HCT116 (cell line): Measurements from ENCODE around the gene PRR14.

Experiments
- ATF3 ChIP-seq: IDR thresholded peaks from 2 replicates; pipeline ENCODE4 v1.6.1; 2012
- CBX3 ChIP-seq: IDR thresholded peaks from 2 replicates; pipeline ENCODE4 v1.6.1; 2012; ENCODE audit warnings: low read depth
- CTCF ChIP-seq, 3 experiments: fragments of 200-600 bp in 1 of 3; sonication (generic) in 1 of 3; IDR thresholded peaks in 2 of 3; conservative IDR thresholded peaks in 1 of 3; 2 replicates each; pipeline ENCODE4 v1.5.1; 2012 to 2017; ENCODE audit warnings: low read depth in 2 of 3, low read length in 2 of 3, antibody characterized with exemption in 1 of 3, borderline replicate concordance in 1 of 3, control low read depth in 1 of 3, mild to moderate bottlenecking in 1 of 3, mixed read lengths in 1 of 3, mixed run types in 1 of 3, moderate library complexity in 1 of 3; ENCODE audit not compliant: insufficient read depth in 1 of 3
- ELF1 ChIP-seq: IDR thresholded peaks from 2 replicates; pipeline ENCODE4 v1.6.1; 2012; ENCODE audit warnings: low read depth, borderline replicate concordance
- EZH2 ChIP-seq: fragments of 200-600 bp; sonication (generic); IDR thresholded peaks from 2 replicates; pipeline ENCODE4 v1.6.1; 2017; ENCODE audit warnings: antibody characterized with exemption, mixed run types
- FOSL1 ChIP-seq: IDR thresholded peaks from 2 replicates; pipeline ENCODE4 v1.6.1; 2012; ENCODE audit warnings: low read depth
- POLR2A ChIP-seq: IDR thresholded peaks from 2 replicates; pipeline ENCODE4 v1.7.0; 2011; ENCODE audit warnings: borderline replicate concordance; ENCODE audit not compliant: insufficient read depth, insufficient read length; ENCODE audit errors: extremely low read depth
- POLR2AphosphoS5 ChIP-seq: IDR thresholded peaks from 2 replicates; pipeline ENCODE4 v1.6.1; 2011; ENCODE audit warnings: mild to moderate bottlenecking, low read depth, low read length, moderate library complexity
- RAD21 ChIP-seq: IDR thresholded peaks from 2 replicates; pipeline ENCODE4 v1.6.1; 2012; ENCODE audit warnings: low read depth, mild to moderate bottlenecking
- REST ChIP-seq: IDR thresholded peaks from 2 replicates; pipeline ENCODE4 v1.6.1; 2012; ENCODE audit warnings: low read depth
- SIN3A ChIP-seq: IDR thresholded peaks from 2 replicates; pipeline ENCODE4 v1.6.1; 2012; ENCODE audit warnings: low read depth
- TCF7L2 ChIP-seq: IDR thresholded peaks from 2 replicates; pipeline ENCODE4 v1.7.0; 2011; ENCODE audit warnings: borderline replicate concordance, inconsistent platforms; ENCODE audit not compliant: insufficient read depth, insufficient read length; ENCODE audit errors: extremely low read depth

DNA sequence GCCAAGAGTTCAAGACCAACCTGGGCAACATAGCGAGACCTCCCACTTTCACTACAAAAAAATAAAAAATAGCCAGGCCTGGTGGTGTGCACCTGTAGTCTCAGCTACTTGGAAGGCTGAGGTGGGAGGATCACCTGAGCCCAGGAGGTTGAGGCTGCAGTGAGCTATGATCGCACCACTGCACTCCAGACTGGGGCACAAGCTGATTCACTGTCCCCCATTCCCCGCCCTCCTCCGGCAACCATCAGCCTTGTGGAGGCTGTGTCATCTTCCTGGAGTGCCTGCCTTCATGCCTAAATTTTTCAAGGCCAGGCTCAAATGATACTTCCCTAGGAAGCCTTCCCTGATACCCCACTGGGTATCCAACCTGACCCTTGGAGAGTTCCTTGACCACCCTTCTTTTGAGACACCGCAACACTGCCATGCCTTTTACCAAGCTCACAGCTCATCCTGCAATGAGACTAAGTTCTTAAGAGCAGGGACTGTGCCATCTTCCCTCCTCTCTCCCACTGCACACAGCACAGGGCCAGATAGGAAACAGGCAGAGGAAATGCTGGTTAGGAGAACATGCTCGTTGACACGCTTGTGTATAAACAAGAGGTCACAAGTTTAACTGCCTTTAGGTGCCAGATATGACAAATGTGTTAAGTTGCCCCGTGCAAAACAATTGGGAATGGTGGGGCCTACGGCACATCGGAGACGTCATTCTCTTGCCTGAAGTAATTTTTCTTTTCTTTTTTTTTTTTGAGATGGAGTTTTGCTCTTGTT, 44.4 kb downstream of the PRR14 start:
- TF ChIP-seq CTCF (IDR thresholded peaks at IDR 0.05 in 2 of 3, conservative IDR thresholded peaks at IDR 0.05 in 1 of 3; ENCODE audit: borderline replicate concordance in 1 of 3, insufficient read depth in 1 of 3, low read depth in 2 of 3, low read length in 2 of 3) (no peak), POLR2A (no peak), REST (no peak), EZH2 (no peak), POLR2AphosphoS5 (no peak), SIN3A (no peak), ELF1 (no peak), FOSL1 (no peak), RAD21 (no peak), ATF3 (no peak), TCF7L2 (no peak), CBX3 (no peak)
